AG04450 (cell line): ENCODE measurements around the gene TRAPPC3. TPM values are rescaled to one million over a fixed set of nuclear protein-coding genes. Genes with fewer than 3 reads are reported as not detected.

Source experiments
- CTCF ChIA-PET: fragments of 300-600, 350-600 bp; formaldehyde crosslinking; extraction: SDS; loops from one replicate; lab custom pipeline; 2022; ENCODE audit warnings: antibody characterized with exemption, inconsistent platforms; lab: Charles Lee
- POLR2A ChIA-PET: fragments of 350-600 bp; formaldehyde crosslinking; extraction: SDS; loops from one replicate; lab custom pipeline; 2021; ENCODE audit warnings: antibody characterized with exemption, inconsistent platforms; lab: Yijun Ruan, JAX
- DNase-seq: peaks from one replicate; pipeline ENCODE4 v3.0.0-alpha.2; 2011; ENCODE audit warnings: low read depth, low spot score
- H3K27ac ChIP-seq: one replicate; pipeline ENCODE4 v1.5.1; 2012; ENCODE audit warnings: low read depth, low read length, control low read depth
- H3K27me3 ChIP-seq: one replicate; pipeline ENCODE4 v1.6.0; 2012; ENCODE audit warnings: low read length; ENCODE audit not compliant: control insufficient read depth, insufficient read depth
- H3K4me3 ChIP-seq: 2 replicates; pipeline ENCODE4 v1.5.1; 2011; ENCODE audit warnings: mild to moderate bottlenecking, low read depth, low read length, control low read depth
- H3K9me3 ChIP-seq: 2 replicates; pipeline ENCODE4 v1.5.1; 2012; ENCODE audit warnings: low read length; ENCODE audit not compliant: control insufficient read depth, insufficient read depth
- polyA plus RNA-seq: library from polyadenylated mRNA; depleted of rRNA; stranded (reverse); fragments of >200 nt; gene quantifications from 2 replicates; pipeline ENCODE4 v1.2.3, GENCODE V29; 2011
- TF ChIP-seq, protein P1 (sequence below): IDR thresholded peaks from 2 replicates; pipeline ENCODE4 v1.5.1; 2011; ENCODE audit warnings: low read depth, low read length, control low read depth, inconsistent platforms

The TRAPPC3 gene
- polyA plus RNA-seq, 1 experiment = 92.3 TPM

DNA sequence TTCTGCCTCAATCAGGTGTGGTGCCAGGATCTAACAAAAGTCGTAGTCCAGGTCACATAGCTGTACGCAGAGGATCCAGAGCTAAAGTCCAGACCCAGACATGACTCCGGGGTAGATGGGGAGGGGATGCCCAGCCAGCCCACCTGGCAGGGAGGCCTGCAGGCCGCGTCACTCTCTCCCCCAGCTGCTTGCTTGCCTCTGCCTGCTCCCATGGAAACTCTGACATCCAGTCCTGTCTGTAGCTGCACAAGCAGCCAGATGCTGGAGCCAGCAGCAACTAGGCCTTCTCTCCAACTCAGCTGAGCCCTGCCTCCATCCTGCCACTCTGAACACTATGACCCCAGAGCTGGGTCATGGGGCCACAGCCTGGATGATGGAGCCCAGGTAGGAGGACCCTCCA, 32.4 kb downstream of the TRAPPC3 start:
- no peak for DNase-seq
- no peak overlapping the region for H3K27ac ChIP-seq
- CTCF ChIA-PET = interaction anchor here (1.0 to 6.4 kb wide), 3 partner anchors 17 to 169 kb away, joined by 3 to 44 read pairs (median 4); no protein-coding TSS in a partner anchor

DNA sequence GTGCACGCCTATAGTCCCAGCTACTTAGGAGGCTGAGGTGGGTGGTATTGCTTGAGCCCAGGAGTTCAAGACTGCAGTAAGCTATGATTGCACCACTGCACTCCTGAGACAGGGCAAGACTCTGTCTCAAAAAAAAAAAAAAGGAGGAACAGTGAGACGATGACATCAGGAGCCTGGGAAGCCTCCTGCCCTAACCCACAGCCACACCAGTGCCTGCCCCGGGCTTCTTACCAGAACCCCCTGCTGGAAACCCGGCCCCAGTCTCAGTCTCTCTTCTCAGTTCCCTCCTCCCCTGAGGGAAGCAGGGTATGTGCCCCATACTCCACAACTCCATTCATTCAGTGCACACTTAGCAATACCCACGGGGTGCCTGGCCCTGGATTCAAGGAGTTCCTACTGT, 33.4 kb downstream of the TRAPPC3 start:
- Histone ChIP-seq H3K9me3 (no peaks in the 10 kb centered on the region; the same call in 1 of the 2 replicates), H3K4me3 (no peak overlapping the region), H3K27ac (no peak overlapping the region), H3K27me3 (no peaks in the 10 kb centered on the region)
- TF ChIP-seq, protein P1, sequence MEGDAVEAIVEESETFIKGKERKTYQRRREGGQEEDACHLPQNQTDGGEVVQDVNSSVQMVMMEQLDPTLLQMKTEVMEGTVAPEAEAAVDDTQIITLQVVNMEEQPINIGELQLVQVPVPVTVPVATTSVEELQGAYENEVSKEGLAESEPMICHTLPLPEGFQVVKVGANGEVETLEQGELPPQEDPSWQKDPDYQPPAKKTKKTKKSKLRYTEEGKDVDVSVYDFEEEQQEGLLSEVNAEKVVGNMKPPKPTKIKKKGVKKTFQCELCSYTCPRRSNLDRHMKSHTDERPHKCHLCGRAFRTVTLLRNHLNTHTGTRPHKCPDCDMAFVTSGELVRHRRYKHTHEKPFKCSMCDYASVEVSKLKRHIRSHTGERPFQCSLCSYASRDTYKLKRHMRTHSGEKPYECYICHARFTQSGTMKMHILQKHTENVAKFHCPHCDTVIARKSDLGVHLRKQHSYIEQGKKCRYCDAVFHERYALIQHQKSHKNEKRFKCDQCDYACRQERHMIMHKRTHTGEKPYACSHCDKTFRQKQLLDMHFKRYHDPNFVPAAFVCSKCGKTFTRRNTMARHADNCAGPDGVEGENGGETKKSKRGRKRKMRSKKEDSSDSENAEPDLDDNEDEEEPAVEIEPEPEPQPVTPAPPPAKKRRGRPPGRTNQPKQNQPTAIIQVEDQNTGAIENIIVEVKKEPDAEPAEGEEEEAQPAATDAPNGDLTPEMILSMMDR = no peak
- ChIA-PET CTCF (interaction anchor here (0.8 to 6.4 kb wide), 5 partner anchors 16 to 170 kb away, joined by 3 to 44 read pairs (median 4); no protein-coding TSS in a partner anchor), POLR2A (interaction anchor here (0.7 kb wide), 1 partner anchor 271 kb away, joined by 3 read pairs; no protein-coding TSS in a partner anchor)
- no peak for DNase-seq

More for the DNA sequence above, 32.4 kb downstream of the TRAPPC3 start:
- POLR2A ChIA-PET = interaction anchor here (0.5 to 0.6 kb wide), 2 partner anchors 12 to 17 kb away, joined by 3 to 4 read pairs; no protein-coding TSS in a partner anchor
- Histone ChIP-seq H3K9me3 (no peaks in the 10 kb centered on the region), H3K4me3 (no peak overlapping the region), H3K27me3 (no peaks in the 10 kb centered on the region)
- TF ChIP-seq, protein P1 = no peak

DNA sequence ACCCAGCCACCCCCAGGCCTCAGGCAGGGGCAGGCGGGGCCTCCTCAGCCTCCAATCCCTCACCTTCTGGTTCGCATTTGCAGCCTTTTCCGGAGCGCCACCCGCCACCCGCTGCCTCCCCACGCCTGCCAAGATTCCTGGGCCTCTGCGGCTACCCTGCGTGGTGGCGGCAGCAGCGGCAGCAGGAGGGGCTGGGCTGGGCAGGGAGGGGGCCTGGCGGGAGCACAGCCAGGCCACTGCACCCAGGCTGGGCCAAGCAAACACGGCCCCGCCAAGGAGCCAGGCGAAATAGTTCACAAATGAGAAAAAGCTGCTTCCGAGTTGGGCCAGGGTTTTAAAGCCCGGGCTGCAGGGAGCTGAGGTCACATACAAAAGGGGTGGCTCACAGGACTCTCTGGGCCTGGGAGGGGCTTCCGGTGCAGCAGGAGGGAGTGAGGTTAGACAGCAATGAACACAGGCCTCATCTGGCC, 34.1 kb downstream of the TRAPPC3 start:
- H3K27me3 ChIP-seq = no peaks in the 10 kb centered on the region
- DNase-seq = no peak
- TF ChIP-seq, protein P1 = no peak
- H3K4me3 ChIP-seq = no peak overlapping the region
- no peaks in the 10 kb centered on the region; the same call in 1 of the 2 replicates for H3K9me3 ChIP-seq
- ChIA-PET CTCF (interaction anchor here (0.8 to 6.4 kb wide), 5 partner anchors 15 to 171 kb away, joined by 3 to 44 read pairs (median 4); no protein-coding TSS in a partner anchor), POLR2A (interaction anchor here (0.7 to 0.9 kb wide), 2 partner anchors 18 to 272 kb away, joined by 3 to 4 read pairs; no protein-coding TSS in a partner anchor)
- no peak overlapping the region for H3K27ac ChIP-seq

DNA sequence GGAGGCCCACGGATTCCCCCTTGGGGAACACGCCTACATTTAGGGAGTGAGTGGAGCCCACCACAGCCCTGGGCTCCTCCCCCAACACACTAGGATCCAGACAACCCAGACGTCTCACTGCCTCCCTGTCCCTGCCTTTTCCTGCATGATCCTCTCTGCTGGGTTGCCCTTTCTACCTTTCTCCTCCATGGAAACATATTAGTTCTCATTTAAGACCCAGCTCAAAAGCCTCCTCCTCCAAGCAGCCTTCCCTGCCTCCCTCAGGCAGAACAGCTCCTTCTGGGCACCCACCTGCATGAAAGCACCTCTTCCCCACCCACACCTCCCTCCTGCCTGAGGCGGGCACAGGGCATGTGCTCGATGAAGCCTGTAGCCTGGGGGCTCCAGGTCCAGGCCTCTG, 34.9 kb downstream of the TRAPPC3 start:
- Histone ChIP-seq H3K9me3 (no peaks in the 10 kb centered on the region; the same call in 1 of the 2 replicates), H3K4me3 (no peak overlapping the region), H3K27ac (no peak overlapping the region), H3K27me3 (no peaks in the 10 kb centered on the region)
- POLR2A ChIA-PET = no interaction called here
- TF ChIP-seq, protein P1 = no peak
- DNase-seq = no peak
- CTCF ChIA-PET = interaction anchor here (1.0 kb wide), 1 partner anchor 21 kb away, joined by 4 read pairs; no protein-coding TSS in a partner anchor

DNA sequence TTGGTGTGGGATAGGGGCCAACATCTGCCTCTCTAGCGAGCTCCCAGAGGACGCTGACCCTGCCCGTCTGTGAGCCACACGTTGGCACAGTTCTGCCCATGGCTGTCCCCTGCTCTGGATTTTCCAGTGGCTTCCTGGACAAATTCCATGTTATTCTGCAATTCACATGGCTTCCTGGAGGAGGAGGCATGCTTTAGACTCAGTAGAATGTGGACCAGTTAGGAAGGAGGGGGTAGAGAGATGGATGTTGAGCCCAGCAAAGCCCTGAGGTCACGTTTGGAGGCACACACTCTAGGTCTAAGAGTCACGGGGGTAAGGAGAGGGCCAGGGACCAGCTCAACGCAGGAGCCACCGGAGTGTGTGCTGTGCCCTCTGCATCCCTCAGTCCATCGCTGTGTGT, 36.5 kb downstream of the TRAPPC3 start:
- Histone ChIP-seq H3K4me3 (no peak overlapping the region), H3K27me3 (no peaks in the 10 kb centered on the region), H3K9me3 (no peaks in the 10 kb centered on the region; the same call in 1 of the 2 replicates), H3K27ac (no peak overlapping the region)
- DNase-seq = no peak
- ChIA-PET CTCF (interaction anchor here (0.5 to 1.0 kb wide), 2 partner anchors 137 to 173 kb away, joined by 3 read pairs; no protein-coding TSS in a partner anchor), POLR2A (no interaction called here)
- TF ChIP-seq, protein P1 = no peak
